GM21360 (cell line): ENCODE data around the gene TF.

Experiments used
- ATAC-seq: cut with Tn5 transposase; IDR thresholded peaks from one replicate; pipeline ENCODE4 v1.9.1; 2021; ENCODE audit warnings: mild to moderate bottlenecking, moderate library complexity; ENCODE audit not compliant: unreplicated experiment

Gene TF

GRCh38 chr3:133805384-133805701 lies 59.1 kb downstream of the TF start:
- ATAC-seq = no peak

GRCh38 chr3:133805702-133806475 lies 59.7 kb downstream of the TF start, which contains the start of gene SRPRB:
Gene SRPRB (plus strand): TSS chr3:133805815. CDS start chr3:133805849, 34 bp downstream.
- ATAC-seq = peak; percentile 96

GRCh38 chr3:133812872-133813271 lies 66.7 kb downstream of the TF start:
- ATAC-seq = no peak

DNA sequence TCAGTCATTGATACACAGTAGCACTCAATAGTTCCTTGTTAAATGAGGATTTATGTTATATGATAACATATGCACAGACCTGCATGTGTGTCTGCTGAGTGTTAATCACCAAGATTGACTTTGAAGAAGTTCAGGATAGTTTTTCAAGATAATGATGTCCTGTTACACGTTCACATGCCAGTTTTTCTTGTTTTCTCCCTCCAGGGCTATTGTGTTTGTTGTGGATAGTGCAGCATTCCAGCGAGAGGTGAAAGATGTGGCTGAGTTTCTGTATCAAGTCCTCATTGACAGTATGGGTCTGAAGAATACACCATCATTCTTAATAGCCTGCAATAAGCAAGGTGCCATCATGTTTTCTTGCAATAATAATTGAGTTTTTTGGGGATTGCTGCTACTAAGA lies 69.2 kb downstream of the TF start:
- no peak for ATAC-seq

DNA sequence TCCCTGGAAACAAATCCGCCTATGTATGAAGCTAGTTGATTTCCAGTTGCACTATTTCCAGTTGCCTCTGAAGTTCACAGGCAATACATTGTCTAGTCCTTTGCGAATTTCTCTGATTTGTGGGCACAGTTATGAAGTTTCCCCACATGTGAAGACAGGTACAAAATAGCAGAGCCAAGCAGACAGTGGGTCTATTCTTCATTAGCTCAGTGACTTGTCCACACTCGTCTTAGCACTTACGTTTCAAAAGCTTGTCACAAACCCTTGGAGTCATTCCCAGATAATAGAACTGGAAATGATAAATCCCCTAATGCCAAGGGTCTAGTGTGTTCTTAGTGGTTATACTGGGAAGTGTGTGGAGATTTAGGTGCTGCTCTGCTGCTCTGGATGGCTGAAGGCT lies 73.9 kb downstream of the TF start:
- no peak for ATAC-seq

DNA sequence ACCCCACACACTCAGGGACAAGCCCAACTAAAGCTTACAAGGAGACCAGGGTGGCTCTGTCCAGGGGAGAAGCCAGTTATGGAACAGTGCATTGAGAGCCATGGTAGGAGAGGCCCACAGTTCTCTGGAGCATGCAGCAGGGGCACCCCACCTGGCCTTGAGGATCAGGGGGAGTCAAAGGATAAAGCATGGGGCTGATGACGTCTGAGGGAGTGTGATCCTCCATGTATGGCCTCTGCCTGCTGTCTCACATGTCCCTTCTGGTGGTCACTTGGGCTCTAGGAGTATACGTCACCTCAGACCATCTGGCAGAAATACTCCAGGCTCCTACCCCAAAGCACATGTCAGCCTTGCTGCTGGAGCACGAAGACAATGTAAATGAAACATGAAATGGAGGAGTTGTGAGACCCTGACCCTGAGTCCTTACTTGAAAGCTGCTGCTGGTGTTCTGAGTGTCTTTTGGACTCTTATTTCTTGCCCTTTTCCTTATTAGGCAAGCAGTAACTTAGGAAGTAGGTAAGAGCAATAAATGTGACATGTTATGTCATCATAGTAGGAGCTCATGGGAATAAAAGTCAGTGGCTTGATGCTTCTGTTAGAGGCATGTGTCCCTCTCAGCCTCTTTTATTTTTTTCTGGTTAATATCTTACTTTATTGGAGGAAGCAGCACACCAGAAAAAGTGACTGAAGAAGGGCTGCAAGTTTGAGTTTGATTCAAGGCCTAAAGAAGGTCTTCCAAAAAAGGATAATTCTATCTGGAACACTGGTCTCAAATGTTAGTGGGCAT lies 74.9 kb downstream of the TF start:
- no peak for ATAC-seq

- ATAC-seq = no peak
Observed at GRCh38 chr3:133821767-133822638, 75.8 kb downstream of the TF start.

DNA sequence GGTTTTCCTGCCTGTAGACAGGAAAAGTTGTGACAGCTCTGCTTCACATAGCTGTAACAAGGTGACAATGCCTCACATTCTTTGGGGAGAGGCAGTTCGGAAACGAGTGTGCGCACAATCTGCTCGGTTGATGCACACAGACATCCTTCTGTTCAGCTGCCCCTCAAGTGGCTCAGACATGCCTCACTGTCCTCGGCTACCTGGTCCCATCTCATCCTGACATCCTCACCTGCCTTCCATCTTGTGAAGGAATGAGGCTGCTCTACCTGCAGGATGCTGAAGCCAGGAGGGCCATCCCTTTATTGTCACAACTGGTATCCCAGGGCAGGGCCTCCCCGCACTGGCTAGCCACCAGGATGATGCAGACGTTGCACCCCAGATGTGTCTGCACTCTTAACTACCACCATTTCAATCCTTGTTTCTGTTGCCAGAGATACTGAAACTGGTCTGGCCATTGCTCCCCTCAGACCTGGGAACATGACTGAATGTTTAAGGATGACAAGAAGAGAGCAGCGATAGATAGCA lies 78.8 kb downstream of the TF start:
- ATAC-seq = no peak

DNA sequence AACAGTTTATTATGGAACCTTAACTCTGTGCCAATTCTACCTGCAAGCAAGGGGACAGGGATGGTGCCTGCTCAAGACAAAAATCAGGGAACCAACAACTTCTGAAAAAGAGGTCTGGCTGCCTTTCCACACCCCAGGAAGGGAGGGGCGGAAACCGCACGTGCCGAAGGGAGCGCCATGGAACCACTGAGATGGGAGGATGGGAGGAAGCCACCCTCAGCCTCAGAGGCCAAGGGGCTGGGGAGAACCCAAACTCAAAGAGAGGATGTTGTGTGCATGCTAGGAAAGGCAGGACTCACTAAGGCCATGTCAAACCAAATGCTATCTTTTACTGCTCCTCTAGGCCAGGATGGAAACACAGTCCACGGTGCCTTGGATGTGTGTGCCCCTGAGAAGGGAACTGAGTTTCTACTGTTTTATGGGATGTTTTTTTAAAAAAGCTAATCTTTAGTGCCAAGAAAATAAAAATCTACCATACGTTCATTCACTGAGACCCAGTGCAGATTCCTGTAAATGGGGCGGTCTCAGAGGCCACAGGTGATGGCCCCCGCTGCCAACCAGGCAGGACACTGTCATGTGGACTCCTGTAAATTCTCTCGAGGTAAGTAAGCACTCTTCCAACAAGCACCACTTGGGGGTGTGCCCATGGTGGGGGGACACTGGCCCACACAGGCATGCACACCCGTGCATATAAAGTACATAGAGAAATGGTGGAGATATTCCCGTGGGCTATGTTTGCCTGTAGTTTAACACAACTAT lies 80.0 kb downstream of the TF start:
- ATAC-seq = no peak

- ATAC-seq = no peak
Observed at GRCh38 chr3:133827136-133827535, 80.9 kb downstream of the TF start.

DNA sequence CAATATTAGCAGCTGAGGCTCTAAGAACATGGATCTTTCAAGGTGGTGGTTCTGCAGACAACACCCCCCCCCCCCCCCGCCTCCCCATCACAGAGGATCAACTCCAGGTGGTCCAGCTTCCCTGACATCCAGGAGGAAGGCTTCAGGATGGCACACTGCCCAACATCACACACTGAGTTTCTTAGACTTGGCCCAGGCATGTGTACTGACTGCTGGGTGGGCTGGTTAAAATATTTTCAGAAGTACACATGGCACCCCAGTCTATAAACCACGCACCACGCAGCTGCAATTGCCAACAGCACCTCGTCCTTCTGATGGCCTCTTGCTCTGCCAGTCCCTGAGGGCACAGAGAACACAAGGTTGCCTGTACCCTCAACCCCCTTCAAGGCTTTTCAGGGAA lies 81.5 kb downstream of the TF start:
- no peak for ATAC-seq

GRCh38 chr3:133828576-133829309 lies 82.5 kb downstream of the TF start:
- ATAC-seq = no peak

GRCh38 chr3:133829310-133829707 lies 83.1 kb downstream of the TF start:
- no peak for ATAC-seq

DNA sequence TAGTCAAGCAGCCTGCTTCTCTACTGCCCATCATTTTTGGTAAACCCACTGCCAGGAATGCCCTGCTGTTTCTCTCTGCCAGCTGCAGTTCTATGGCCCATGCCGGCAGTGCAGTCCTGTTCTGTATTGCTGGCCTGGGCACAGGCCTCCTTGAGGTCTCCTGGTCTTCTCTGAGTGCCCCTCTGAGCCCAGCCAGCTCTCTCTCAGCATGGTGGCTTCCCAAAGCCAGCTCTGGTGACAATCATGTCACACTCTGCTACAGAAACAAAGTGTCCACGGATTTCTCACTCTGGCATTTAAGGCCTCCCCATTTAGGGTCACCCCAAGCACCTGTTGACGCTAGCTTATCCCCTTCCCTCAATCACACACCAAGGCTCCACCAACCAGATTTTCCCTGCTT lies 83.9 kb downstream of the TF start:
- ATAC-seq = no peak

GRCh38 chr3:133831966-133832801 lies 86.0 kb downstream of the TF start:
- ATAC-seq = no peak

- no peak for ATAC-seq
Observed at GRCh38 chr3:133832802-133833144, 86.6 kb downstream of the TF start.

DNA sequence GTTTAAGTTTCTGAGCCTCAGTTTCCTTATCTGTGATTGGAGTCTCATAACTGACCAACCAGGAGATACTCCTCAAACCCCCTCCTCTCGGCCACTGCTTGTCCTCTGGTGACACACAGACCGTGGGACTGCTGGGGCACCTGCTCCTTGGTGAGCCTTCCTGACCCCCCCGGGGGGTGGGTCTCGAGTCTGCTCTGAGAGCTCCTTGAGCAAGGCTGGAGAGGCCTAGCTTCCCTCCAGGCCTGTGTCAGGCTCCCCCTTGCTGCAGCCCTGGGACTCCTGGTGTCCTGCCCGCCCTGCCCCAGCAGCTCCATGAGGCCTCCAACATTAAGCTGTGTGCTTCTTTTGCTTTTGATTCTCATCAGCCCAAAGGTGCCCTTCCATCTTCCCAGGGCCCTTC lies 87.1 kb downstream of the TF start:
- ATAC-seq = no peak

- no peak for ATAC-seq
Observed at GRCh38 chr3:133833880-133834620, 87.9 kb downstream of the TF start.
